Measurements from ENCODE around the gene IGLL5.
"Not testable (repeated sequence)": the region's sequence is repeated elsewhere in the genome, so short reads cannot be mapped to it uniquely, and the experiment has no call there.

The IGLL5 gene

DNA sequence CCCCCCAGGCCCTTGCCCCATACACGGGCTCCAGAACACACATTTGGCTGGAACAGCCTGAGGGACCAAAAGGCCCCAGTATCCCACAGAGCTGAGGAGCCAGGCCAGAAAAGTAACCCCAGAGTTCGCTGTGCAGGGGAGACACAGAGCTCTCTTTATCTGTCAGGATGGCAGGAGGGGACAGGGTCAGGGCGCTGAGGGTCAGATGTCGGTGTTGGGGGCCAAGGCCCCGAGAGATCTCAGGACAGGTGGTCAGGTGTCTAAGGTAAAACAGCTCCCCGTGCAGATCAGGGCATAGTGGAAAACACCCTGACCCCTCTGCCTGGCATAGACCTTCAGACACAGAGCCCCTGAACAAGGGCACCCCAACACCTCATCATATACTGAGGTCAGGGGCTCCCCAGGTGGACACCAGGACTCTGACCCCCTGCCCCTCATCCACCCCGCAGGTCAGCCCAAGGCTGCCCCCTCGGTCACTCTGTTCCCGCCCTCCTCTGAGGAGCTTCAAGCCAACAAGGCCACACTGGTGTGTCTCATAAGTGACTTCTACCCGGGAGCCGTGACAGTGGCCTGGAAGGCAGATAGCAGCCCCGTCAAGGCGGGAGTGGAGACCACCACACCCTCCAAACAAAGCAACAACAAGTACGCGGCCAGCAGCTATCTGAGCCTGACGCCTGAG lies 13.1 kb downstream of the IGLL5 start:
- FAIRE-seq; DNase-seq (ENCODE audit: low spot score): not testable (repeated sequence)

GRCh38 chr22:22901578-22902218 lies 14.1 kb downstream of the IGLL5 start:
- no peak for DNase-seq (ENCODE audit: low spot score)
- FAIRE-seq, result no peak

- FAIRE-seq, result no peak
- no peak for DNase-seq (ENCODE audit: low spot score)
Measured at GRCh38 chr22:22902247-22903001, 14.8 kb downstream of the IGLL5 start.

DNA sequence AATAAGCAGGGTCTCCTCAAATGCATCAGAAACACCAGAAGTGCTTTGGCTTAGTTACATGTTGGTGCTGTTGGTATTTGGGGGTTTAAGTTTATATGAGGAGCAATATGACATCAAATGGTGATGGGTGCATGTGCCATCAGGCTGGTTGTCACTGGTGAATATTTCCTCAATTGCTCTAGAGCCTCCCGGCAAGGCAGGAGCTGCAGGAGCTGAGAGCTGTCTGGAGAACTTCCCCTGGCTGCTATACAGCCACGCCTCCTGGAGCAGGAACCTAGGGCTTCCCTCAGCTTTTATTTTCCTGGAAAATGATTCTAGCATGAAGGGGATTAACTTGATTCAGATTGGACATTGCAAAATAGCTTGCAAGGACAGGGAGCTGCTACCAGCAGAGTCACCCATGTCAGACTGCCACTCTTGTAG lies 15.8 kb downstream of the IGLL5 start:
- no peak for FAIRE-seq
- no peak for DNase-seq (ENCODE audit: low spot score)

DNA sequence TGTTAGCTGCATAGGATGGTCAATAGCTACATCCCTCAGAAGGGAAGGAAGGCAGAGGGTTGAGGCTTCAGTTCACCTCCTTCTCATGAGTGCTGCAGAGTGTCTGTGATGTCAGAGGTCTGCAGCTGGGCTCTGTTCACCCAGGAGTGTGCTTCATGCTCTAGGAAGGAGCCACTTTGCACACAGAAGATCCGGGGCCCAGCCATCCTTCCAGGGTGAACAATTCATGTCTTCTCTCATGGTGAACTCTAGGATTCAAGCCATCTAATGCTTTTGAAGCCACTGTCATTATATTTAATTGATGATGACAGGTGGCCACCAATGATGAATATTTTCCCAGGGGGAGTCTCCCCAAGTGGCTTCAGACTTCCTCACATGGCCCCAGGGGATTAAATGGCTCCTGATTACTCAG lies 16.2 kb downstream of the IGLL5 start:
- DNase-seq (ENCODE audit: low spot score); FAIRE-seq: not testable (repeated sequence)

DNA sequence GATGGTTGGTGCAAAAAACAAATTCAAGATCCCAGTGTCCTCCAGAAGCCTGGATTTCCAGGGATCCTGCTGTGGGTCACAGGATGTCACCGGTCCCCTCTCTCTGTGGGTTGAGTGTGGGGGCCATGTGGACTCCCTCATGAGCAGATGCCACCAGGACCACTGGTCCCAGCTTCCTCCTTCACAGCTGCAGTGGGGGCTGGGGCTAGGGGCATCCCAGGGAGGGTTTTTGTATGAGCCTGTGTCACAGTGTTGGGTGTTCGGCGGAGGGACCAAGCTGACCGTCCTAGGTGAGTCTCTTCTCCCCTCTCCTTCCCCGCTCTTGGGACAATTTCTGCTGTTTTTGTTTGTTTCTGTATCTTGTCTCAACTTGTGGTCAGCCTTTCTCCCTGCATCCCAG lies 17.1 kb downstream of the IGLL5 start:
- not testable (repeated sequence) for FAIRE-seq

GRCh38 chr22:22906391-22906790 lies 18.8 kb downstream of the IGLL5 start:
- not testable (repeated sequence) for FAIRE-seq; DNase-seq (ENCODE audit: low spot score)

More for the DNA sequence above, 17.1 kb downstream of the IGLL5 start:
- not testable (repeated sequence) for DNase-seq (ENCODE audit: low spot score)

DNA sequence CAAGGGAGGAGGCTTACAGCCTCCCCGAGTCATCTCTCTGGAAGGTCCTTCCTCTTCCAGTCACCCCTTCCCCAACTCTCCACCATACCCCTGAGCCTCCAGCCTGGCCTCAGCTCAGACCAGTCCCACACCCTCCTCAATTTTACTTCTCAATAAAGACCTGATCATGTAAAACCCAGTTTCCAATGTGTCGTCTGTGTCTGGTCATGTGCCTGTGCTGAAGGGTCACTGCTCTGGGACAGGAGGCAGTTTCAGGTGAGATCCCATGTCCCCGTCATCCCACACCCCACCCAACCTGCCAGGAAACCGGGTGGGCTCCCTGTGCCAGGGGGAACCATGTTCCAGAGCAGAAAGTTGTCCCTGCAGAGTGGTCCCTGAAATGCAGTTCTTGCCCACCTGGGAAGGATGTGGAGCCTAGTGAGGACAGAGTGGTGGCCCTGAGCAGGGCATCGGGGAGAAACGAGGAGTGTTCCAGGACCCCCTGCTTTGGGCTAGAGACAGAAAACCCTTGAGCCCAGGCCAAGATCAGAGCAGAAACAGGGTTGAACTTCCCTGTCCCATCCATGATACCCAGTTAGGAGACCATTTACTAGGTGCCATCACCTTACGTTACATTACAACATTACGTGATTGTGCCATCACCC lies 19.4 kb downstream of the IGLL5 start:
- FAIRE-seq, result no peak
- no peak for DNase-seq (ENCODE audit: low spot score)

- FAIRE-seq (no peak), DNase-seq (ENCODE audit: low spot score) (no peak)
Measured at GRCh38 chr22:22907551-22908494, 20.2 kb downstream of the IGLL5 start.

DNA sequence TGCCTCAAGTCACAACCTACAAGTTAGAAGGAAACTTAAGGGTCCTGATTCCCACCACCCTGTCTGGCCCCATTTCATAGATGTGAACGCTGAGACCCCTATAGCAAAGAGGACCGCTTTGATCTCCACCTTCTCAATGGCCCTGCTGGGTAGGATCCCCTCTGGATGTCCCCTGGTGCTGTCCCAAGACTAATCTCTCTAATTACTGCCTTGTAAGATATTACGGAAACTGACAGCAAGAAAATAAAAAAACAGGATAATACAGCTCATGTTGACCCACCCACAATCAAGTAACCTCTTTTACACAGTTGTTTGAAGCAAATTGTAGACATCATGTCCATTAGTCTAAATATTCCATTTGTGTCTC lies 20.9 kb downstream of the IGLL5 start:
- FAIRE-seq (no peak), DNase-seq (ENCODE audit: low spot score) (no peak)

DNA sequence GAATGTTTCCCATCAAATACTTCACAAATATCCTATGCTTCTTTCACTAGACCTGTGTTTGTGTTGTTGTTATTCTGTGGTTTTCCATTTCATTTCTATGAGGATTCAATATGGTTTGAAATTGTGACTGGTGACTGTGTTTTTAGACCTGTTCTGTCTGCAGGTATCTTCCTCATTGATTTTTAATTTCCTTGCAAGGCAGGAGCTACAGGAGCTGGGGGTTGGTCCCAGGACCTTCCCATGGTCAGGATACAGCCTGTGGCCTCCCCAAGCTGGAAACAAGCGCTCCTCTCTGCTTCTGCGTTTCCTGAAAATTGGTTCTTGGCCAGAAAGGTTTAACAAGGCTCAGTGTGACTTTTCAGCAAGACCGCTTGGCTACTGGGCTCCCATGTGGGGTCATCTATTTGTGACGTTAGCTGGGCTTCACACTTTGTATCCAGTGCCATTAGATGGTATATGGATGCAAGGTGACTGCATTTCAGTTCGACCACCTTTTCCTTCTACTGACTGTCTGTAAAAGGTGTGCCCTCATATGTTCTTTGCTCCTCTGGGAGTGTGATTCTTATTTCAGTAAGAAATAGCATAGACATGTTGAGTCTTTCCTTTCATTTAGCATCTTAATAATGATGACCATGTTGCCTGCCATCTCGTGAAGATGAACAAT lies 21.5 kb downstream of the IGLL5 start:
- DNase-seq (ENCODE audit: low spot score), result no peak
- FAIRE-seq, result no peak

DNA sequence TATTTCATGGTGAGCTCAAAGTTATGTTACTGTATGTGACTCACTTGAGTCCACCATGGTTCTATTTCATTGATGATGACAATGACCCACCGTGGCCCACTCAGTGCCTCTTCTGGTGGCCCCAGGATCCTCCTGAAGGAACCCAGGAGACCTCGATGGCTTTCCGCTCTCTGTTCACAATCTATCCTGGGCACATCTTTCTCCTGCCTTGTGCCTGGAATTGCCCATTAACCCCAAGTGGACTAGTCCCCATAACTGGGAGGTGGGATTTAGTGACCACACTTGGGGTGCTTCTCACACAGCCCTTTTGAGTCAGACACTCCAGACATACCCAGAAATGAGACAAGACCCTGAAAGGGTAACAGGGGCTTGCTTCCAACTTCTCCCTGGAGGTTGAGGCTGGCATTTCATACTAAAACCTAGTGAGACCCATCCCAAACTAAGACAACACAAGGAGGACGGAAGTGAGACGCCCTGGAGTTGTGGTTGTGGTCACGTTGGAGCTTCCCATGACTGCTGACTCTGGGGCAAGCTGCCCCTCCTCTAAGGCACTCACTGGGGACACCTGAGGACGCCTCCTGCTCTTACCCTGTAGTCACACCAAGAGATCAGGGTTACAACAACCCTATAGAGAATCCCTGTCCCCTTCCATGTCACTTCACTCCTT lies 22.1 kb downstream of the IGLL5 start:
- FAIRE-seq (no peak), DNase-seq (ENCODE audit: low spot score) (no peak)

- FAIRE-seq (no peak), DNase-seq (ENCODE audit: low spot score) (no peak)
Measured at GRCh38 chr22:22910272-22911240, 22.9 kb downstream of the IGLL5 start.

DNA sequence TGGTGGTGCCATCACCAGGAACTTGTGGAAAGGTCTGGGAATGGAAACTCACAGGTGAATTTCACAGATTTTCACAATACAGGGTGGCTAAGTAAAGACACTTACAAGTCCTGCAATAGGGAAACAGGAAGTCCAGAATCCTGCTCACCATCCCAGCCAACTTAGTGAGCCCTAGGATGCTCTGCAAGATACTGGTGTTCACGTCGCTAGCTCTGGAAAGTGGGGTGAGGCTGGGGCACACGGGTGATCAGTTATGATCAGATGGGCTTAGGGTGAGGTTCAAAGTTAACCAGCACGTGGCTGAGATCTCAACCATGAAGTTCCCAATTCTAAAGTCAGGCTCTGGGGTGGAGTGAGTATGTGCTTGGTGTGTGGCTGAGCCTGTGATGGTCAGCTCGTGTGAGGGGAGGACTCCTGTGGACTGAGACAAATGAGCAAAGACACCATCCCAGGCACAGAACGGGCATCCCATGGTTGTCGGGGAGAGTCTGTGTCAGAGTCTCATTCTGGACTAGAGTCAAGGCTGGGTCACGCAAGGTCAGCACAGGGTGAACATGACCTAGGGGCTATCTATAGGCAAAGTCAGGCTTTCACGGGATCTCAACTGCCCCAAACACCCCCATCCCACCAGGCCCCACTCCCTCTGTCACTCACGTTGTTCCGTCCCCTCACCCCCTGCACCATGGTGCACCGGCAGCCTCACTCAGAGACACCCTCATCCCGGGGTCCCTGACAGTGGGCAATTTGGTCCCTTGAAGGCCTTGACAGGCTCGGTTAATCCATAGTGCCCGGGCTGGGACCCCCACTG lies 23.9 kb downstream of the IGLL5 start:
- FAIRE-seq (no peak), DNase-seq (ENCODE audit: low spot score) (no peak)

GRCh38 chr22:22912135-22912987 lies 24.7 kb downstream of the IGLL5 start:
- DNase-seq (ENCODE audit: low spot score) (no peak), FAIRE-seq (no peak)

DNA sequence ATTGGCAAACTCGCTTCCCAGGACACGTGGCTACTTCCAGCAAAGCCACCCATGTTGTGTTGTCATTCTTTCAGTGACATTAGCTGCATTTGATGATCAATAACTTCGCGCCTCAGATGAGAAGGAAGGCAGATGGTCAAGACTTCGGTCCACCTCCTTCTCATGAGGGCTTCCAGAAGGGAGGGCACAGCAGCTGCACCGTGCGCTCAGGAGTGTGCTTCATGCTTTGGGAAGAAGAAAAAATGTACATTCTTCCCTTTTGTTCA lies 25.3 kb downstream of the IGLL5 start:
- FAIRE-seq (no peak), DNase-seq (ENCODE audit: low spot score) (no peak)

DNA sequence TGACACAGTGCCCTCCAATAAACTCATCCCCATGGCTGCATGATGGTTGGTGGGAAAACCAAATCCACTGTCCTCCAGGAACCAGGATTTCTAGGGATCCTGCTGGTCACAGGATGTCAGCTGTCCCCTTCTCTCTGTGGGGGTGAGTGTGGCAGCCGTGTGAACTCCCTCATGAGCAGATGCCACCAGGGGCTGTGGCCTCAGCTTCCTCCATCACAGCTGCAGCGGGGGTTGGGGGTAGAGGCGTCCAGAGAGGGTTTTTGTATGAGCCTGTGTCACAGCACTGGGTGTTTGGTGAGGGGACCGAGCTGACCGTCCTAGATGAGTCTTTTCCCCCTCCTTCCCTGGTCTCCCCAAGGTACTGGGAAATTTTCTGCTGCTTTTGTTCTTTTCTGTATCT lies 26.4 kb downstream of the IGLL5 start:
- FAIRE-seq (no peak), DNase-seq (ENCODE audit: low spot score) (no peak)
